ENCODE data around the gene GPR158. TPM values are rescaled to one million over a fixed set of nuclear protein-coding genes. Genes with fewer than 3 reads are reported as not detected.

The GPR158 gene
- total and polyA plus RNA-seq, 2 of the 8 experiments (the other 6 are each of a cell fraction or from before 2014, with no cell fraction given), result 0.14 to 0.78 TPM

GRCh38 chr10:25306386-25306785 lies 131.6 kb downstream of the GPR158 start:
- Histone ChIP-seq H3K23me2 (ENCODE audit: low read depth, low read length) (no peaks in the 10 kb centered on the region; the same call in 1 of the 2 replicates), H3K14ac (ENCODE audit: insufficient read length) (no peak overlapping the region), H3K27ac (ENCODE audit: low read depth, low read length) (no peak overlapping the region), H3K23ac (ENCODE audit: insufficient read length) (no peak overlapping the region), H3K9ac (replicated peaks in 1 of 4; ENCODE audit: extremely low read depth in 1 of 4, low read depth in 3 of 4, low read length in 3 of 4) (no peak overlapping the region), H3K9me3 (ENCODE audit: insufficient read depth in 2 of 2, low read depth in 1 of 2, low read length in 1 of 2) (peaks cover 4 to 7% of the 10 kb centered on the region in 2 experiments), H3K4me2 (ENCODE audit: insufficient read depth in 1 of 2, low read depth in 2 of 2, low read length in 2 of 2) (no peak overlapping the region), H2BK12ac (ENCODE audit: low read depth, low read length) (no peak overlapping the region), H2BK20ac (ENCODE audit: low read length) (no peak overlapping the region), H3K4me3 (ENCODE audit: extremely low read depth in 1 of 4, insufficient read depth in 2 of 4, low read depth in 3 of 4, low read length in 4 of 4) (no peak overlapping the region), H4K91ac (replicated peaks; ENCODE audit: insufficient read length, low read length) (no peak overlapping the region), H3K56ac (replicated peaks; ENCODE audit: insufficient read length, low read depth, low read length) (no peak overlapping the region), H4K20me1 (replicated peaks in 1 of 2; ENCODE audit: control insufficient read depth in 1 of 2, insufficient read depth in 2 of 2, low read length in 2 of 2) (no peaks in the 10 kb centered on the region), H3K79me1 (ENCODE audit: low read depth, low read length) (no peaks in the 10 kb centered on the region), H3K27me3 (replicated peaks in 1 of 4; ENCODE audit: control insufficient read depth in 3 of 4, extremely low read depth in 1 of 4, insufficient read depth in 3 of 4, low read length in 3 of 4) (no peaks in the 10 kb centered on the region), H3K18ac (ENCODE audit: extremely low read depth, low read length) (no peak overlapping the region), H3K4me1 (replicated peaks in 1 of 4; ENCODE audit: control insufficient read depth in 3 of 4, insufficient read depth in 4 of 4, low read length in 3 of 4) (no peaks in the 10 kb centered on the region), H2BK5ac (ENCODE audit: low read depth, low read length) (no peak overlapping the region), H2AK5ac (ENCODE audit: low read depth, low read length) (no peak overlapping the region), H2BK15ac (ENCODE audit: low read length) (no peak overlapping the region), H3K79me2 (ENCODE audit: control insufficient read depth in 1 of 2, insufficient read depth in 2 of 2, low read length in 2 of 2) (no peaks in the 10 kb centered on the region), H4K8ac (ENCODE audit: extremely low read depth, insufficient read depth, low read length) (no peak overlapping the region), H3K4ac (replicated peaks; ENCODE audit: insufficient read length, low read depth, low read length) (no peak overlapping the region), H2BK120ac (replicated peaks; ENCODE audit: low read depth, low read length) (no peak overlapping the region), H3K36me3 (ENCODE audit: control insufficient read depth in 2 of 4, insufficient read depth in 4 of 4, low read length in 3 of 4) (no peaks in the 10 kb centered on the region), H2AFZ (ENCODE audit: low read length) (no peak overlapping the region), H4K5ac (ENCODE audit: insufficient read length, low read depth, low read length) (no peak overlapping the region)
- ChIA-PET POLR2A (ENCODE audit: partially characterized antibody) (no interaction called here), CTCF (ENCODE audit: partially characterized antibody) (no interaction called here)
- FAIRE-seq (no peak), DNase-seq (ENCODE audit: low read depth in 1 of 2, low spot score in 2 of 2) (no peak)
- 94% methylated on average over 1 of the region's 1 CpG; no CpG with 5 or more reads in 1 of the 2 experiments for WGBS, 2 experiments (ENCODE audit: extremely low coverage in 1 of 2, insufficient coverage in 1 of 2, insufficient read length in 1 of 2, insufficient replicate concordance in 2 of 2, low coverage in 1 of 2, low lambda C conversion rate in 2 of 2, missing lambda C conversion rate in 1 of 2)
- TF ChIP-seq RBBP5 (IDR thresholded peaks at IDR 0.05; ENCODE audit: borderline replicate concordance, low read depth, low read length) (no peak), RFX5 (IDR thresholded peaks at IDR 0.05; ENCODE audit: borderline replicate concordance, low read depth, low read length) (no peak), CBX8 (IDR thresholded peaks at IDR 0.05; ENCODE audit: borderline replicate concordance, low read depth, low read length) (no peak), PHF8 (conservative IDR thresholded peaks at IDR 0.05; ENCODE audit: low read depth, low read length) (no peak), SP2 (IDR thresholded peaks at IDR 0.05; ENCODE audit: low read length) (no peak), HDAC6 (IDR thresholded peaks at IDR 0.05; ENCODE audit: low read depth, low read length) (no peak), FOSL1 (IDR thresholded peaks at IDR 0.05; ENCODE audit: insufficient read depth, low read depth, low read length) (no peak), CTBP2 (IDR thresholded peaks at IDR 0.05; ENCODE audit: borderline replicate concordance, insufficient read depth, insufficient read length, low read length) (no peak), GABPA (IDR thresholded peaks at IDR 0.05; ENCODE audit: borderline replicate concordance, insufficient read depth, low read length) (no peak), BACH1 (IDR thresholded peaks at IDR 0.05; ENCODE audit: low read length) (no peak), SAP30 (IDR thresholded peaks at IDR 0.05; ENCODE audit: insufficient read depth, insufficient replicate concordance, low read length) (no peak), SRF (IDR thresholded peaks at IDR 0.05; ENCODE audit: low read depth, low read length) (no peak), E2F6 (IDR thresholded peaks at IDR 0.05) (no peak), JUN (IDR thresholded peaks at IDR 0.05; ENCODE audit: low read depth, low read length) (no peak)
